Neuron (in vitro differentiated cells): Measurements from ENCODE around the gene CD300LD.

Experiments
- H2AFZ ChIP-seq: one replicate; pipeline ENCODE4 v1.6.1; 2013; ENCODE audit warnings: low read depth, mild to moderate bottlenecking, inconsistent platforms, low read length, moderate library complexity
- H3K27me3 ChIP-seq: one replicate; pipeline ENCODE4 v1.6.1; 2013; ENCODE audit warnings: low read length; ENCODE audit not compliant: insufficient read depth
- H3K36me3 ChIP-seq: one replicate; pipeline ENCODE4 v1.6.1; 2013; ENCODE audit warnings: low read length; ENCODE audit not compliant: insufficient read depth
- H3K4me1 ChIP-seq: one replicate; pipeline ENCODE4 v1.6.1; 2013; ENCODE audit warnings: low read length; ENCODE audit not compliant: insufficient read depth
- H3K4me3 ChIP-seq: 2 replicates; pipeline ENCODE4 v1.5.1; 2013; ENCODE audit warnings: mild to moderate bottlenecking, low read length, moderate library complexity
- H3K9me3 ChIP-seq: one replicate; pipeline ENCODE4 v1.6.1; 2013; ENCODE audit warnings: low read length

CD300LD gene

DNA sequence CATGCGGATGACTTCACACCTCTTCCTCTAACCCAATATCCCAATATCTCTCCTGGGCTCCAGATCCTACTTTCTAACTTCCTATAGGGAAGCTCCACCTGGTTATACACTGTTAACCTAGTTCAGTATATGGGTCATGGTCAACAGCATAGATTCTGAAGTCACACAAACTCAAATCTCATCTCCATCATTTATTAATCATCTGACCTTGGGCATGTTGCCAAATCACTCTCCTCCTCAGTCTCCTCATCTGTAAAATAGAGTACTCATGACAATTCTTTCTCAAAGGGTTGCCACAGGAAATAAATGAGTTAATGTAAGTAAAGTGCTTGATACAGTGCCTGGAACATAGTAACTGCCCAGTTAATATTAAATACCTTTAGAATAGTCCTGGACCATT, 32.0 kb upstream of the CD300LD start:
- no peak overlapping the region for H2AFZ ChIP-seq
- no peaks in the 10 kb centered on the region for H3K27me3 ChIP-seq
- no peaks in the 10 kb centered on the region for H3K4me1 ChIP-seq
- no peaks in the 10 kb centered on the region for H3K9me3 ChIP-seq
- H3K36me3 ChIP-seq, result no peaks in the 10 kb centered on the region
- H3K4me3 ChIP-seq, result no peak overlapping the region

DNA sequence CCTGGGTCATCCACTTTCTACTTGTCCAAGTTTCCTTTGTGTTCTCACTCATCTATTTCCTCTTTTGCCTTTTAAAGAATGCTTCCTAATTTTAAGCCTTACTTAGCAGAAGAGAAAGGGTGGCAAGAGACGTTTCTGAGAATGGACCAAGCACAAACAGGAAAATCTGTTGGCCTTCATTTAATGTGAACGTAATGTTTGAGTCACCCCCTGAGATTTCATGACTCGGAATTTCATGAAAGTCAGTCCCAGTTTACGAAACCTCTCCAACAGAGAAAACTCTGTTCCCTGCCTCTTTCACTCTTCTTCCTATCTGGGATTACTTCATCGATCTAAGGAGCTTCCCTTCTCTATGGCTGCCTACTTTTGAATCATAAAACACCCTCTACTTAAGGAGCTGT, 31.6 kb upstream of the CD300LD start, which contains the start of gene CD300E:
Gene CD300E, minus strand, starts transcription at position 46 of the 401 bp plus-strand sequence. CDS start 117 bp downstream, outside the sequence.
- H3K27me3 ChIP-seq, result no peaks in the 10 kb centered on the region
- no peaks in the 10 kb centered on the region for H3K36me3 ChIP-seq
- H3K4me3 ChIP-seq, result no peak within 1 kb of the TSS
- no peaks in the 10 kb centered on the region for H3K9me3 ChIP-seq
- H2AFZ ChIP-seq, result no peak within 1 kb of the TSS
- H3K4me1 ChIP-seq, result no peaks in the 10 kb centered on the region

- Histone ChIP-seq H3K4me3 (no peak overlapping the region), H2AFZ (no peak overlapping the region), H3K4me1 (no peaks in the 10 kb centered on the region), H3K36me3 (no peaks in the 10 kb centered on the region), H3K27me3 (peaks cover 10% of the 10 kb centered on the region), H3K9me3 (no peaks in the 10 kb centered on the region)
Measured at GRCh38 chr17:74619077-74619673, 27.1 kb upstream of the CD300LD start.

DNA sequence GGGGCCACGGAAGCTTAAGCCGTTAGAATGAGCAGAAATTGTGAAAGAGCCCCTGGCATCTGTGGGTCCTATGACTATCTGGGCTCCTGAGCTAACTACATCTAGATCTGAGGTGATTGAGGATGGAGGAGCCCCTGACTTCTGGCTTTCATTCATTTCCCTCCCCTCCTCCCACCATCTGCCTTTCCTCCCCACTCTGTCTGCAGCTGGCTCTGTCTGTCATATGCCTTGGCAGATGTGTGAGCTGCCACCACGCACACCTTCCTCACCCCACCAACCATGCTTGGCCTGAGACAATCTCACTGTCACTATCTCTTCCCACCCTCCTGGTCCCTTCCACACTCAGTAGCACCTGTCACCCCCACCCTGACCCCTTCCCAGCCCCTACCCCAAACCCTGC, 26.4 kb upstream of the CD300LD start:
- Histone ChIP-seq H3K4me1 (no peaks in the 10 kb centered on the region), H2AFZ (no peak overlapping the region), H3K9me3 (no peaks in the 10 kb centered on the region), H3K36me3 (no peaks in the 10 kb centered on the region), H3K4me3 (no peak overlapping the region), H3K27me3 (peaks cover 10% of the 10 kb centered on the region)

- H3K36me3 ChIP-seq, result no peaks in the 10 kb centered on the region
- no peak overlapping the region for H3K4me3 ChIP-seq
- H2AFZ ChIP-seq, result no peak overlapping the region
- H3K9me3 ChIP-seq, result no peaks in the 10 kb centered on the region
- H3K27me3 ChIP-seq, result peaks cover 10% of the 10 kb centered on the region
- H3K4me1 ChIP-seq, result no peaks in the 10 kb centered on the region
Measured at GRCh38 chr17:74616696-74617095, 24.6 kb upstream of the CD300LD start.

DNA sequence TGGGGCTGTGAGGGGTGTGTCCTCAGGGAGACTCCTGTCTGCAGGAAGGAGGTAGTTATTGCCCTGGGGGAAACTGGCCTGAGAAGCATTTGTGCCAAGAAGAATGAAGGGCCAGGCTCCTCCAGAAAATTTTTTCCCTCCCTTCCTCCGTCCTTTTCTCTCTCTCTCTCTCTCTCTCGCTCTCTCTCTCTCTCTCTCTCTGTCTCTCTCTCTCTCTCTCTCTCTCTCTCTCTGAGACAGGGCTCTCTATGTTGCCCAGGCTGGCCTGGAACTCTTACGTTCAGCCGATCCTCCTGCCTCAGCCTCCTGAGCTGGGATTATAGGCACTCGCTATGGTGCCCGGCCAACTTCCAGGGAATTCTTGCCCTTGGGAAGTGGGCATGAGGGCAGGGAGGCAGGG, 20.0 kb upstream of the CD300LD start:
- no peaks in the 10 kb centered on the region for H3K9me3 ChIP-seq
- no peak overlapping the region for H2AFZ ChIP-seq
- peaks cover 9% of the 10 kb centered on the region for H3K27me3 ChIP-seq
- H3K36me3 ChIP-seq, result no peaks in the 10 kb centered on the region
- no peaks in the 10 kb centered on the region for H3K4me1 ChIP-seq
- H3K4me3 ChIP-seq, result no peak overlapping the region

DNA sequence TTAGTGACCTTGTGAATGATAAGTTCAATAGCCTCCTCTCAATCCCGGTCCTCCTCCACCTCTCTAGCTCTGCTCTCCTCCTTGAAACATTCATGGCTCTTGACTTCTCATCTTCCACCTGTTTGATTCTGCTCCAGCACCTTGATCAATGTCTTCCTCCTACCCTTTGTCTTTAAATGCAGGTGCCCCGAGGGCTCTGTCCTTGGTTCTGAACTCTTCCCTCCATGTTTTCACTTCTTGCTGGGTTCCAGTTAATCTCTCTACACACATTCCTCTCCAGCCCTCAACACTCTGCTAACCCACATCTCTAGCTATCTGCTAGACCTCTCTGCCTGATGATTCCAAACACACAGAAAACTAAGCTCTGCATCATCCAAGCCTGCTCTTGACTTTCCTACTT, 18.0 kb upstream of the CD300LD start:
- Histone ChIP-seq H3K4me1 (no peaks in the 10 kb centered on the region), H3K9me3 (no peaks in the 10 kb centered on the region), H3K4me3 (no peak overlapping the region), H2AFZ (no peak overlapping the region), H3K27me3 (peaks cover 3% of the 10 kb centered on the region), H3K36me3 (no peaks in the 10 kb centered on the region)

DNA sequence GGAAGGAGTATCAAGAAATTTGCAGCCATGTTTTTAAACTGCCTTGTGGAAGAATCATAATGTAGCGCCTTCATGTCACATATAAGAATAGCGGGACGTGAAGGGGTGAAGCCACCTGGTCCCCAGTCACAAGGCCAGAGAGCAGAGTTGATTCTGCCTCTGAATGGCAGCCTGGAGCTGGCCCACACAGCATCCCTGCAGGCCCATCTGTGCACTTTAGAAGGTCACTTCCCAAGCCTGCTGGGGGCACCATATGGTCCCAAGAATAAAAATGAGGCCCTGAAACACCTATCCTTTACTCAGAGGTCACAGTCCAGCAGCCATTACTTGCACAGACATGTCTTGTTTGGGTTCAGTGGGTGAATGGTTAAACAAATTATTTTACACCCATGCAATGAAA, 16.4 kb upstream of the CD300LD start:
- Histone ChIP-seq H3K27me3 (peaks cover 13% of the 10 kb centered on the region), H3K9me3 (no peaks in the 10 kb centered on the region), H3K4me3 (no peak overlapping the region), H3K36me3 (no peaks in the 10 kb centered on the region), H2AFZ (no peak overlapping the region), H3K4me1 (no peaks in the 10 kb centered on the region)

DNA sequence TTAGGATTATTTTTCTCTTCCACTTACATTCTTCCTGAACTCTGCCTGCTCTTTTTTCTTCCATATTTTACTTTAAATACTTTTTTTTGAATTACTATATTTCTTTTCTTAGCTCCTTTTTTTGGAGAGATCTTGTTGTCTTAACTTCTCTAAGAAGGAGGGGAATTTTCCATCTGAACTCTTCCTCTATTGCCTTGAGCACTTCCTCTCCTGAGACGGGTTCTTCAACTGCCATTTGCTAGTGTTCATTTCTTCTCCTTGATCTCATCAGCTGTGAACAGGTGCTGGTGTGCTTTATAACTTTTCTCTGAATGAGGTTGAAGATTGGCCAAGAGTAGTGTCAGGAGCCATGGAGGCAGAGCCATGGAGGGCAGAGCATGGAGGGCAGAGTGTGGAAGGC, 15.1 kb upstream of the CD300LD start:
- peaks cover 14% of the 10 kb centered on the region for H3K27me3 ChIP-seq
- H3K4me1 ChIP-seq, result no peaks in the 10 kb centered on the region
- no peak overlapping the region for H2AFZ ChIP-seq
- no peaks in the 10 kb centered on the region for H3K36me3 ChIP-seq
- no peaks in the 10 kb centered on the region for H3K9me3 ChIP-seq
- H3K4me3 ChIP-seq, result no peak overlapping the region

GRCh38 chr17:74606050-74606449, 14.0 kb upstream of the CD300LD start:
- Histone ChIP-seq H3K36me3 (no peaks in the 10 kb centered on the region), H3K27me3 (peaks cover 14% of the 10 kb centered on the region), H3K4me3 (no peak overlapping the region), H2AFZ (no peak overlapping the region), H3K9me3 (no peaks in the 10 kb centered on the region), H3K4me1 (no peaks in the 10 kb centered on the region)

- peaks cover 14% of the 10 kb centered on the region for H3K27me3 ChIP-seq
- no peak overlapping the region for H3K4me3 ChIP-seq
- no peak overlapping the region for H2AFZ ChIP-seq
- H3K4me1 ChIP-seq, result no peaks in the 10 kb centered on the region
- no peaks in the 10 kb centered on the region for H3K9me3 ChIP-seq
- no peaks in the 10 kb centered on the region for H3K36me3 ChIP-seq
Measured at GRCh38 chr17:74605361-74605760, 13.3 kb upstream of the CD300LD start.

DNA sequence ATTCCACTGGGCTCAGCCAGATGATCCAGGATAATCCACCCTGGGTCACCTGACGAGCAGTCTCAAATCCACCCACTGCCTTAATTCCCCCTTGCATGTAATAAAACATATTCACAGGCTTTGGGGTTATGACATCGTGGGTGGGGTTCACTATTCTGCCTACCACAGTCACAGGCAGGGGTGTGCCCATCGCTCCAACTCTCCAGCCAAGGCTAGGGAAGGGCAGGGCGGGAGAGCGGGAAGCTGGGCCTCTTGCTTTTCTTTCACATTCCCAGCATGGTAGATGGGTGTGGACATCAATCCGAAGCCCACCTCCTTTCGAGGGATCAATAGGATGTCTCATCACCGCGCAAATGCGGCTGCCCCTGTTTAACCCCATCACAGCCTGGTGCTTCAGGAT, 12.7 kb upstream of the CD300LD start:
- H3K4me3 ChIP-seq, result no peak overlapping the region
- no peaks in the 10 kb centered on the region for H3K9me3 ChIP-seq
- no peak overlapping the region for H2AFZ ChIP-seq
- peaks cover 14% of the 10 kb centered on the region for H3K27me3 ChIP-seq
- no peaks in the 10 kb centered on the region for H3K4me1 ChIP-seq
- no peaks in the 10 kb centered on the region for H3K36me3 ChIP-seq

DNA sequence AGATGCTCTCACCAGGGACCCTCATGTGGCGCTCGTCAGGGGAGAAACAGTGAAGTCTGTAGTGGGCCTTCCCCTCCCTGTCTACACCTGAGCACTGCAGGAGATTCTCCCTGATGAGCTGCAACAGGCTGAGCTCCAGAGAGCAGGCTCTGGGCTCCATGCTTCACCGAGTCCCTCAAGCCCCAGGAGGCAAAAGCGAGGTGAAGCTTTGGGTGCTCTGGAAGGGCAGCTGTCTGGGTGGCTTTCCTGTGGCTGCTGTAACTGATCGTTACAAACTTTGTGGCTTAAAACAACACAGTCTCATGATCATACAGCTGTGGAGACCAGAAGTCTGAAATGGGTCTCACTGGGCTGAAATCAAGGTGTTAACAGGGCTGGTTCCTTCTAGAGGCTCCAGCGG, 12.1 kb upstream of the CD300LD start:
- Histone ChIP-seq H3K9me3 (no peaks in the 10 kb centered on the region), H3K27me3 (peaks cover 20% of the 10 kb centered on the region), H2AFZ (no peak overlapping the region), H3K4me1 (no peaks in the 10 kb centered on the region), H3K36me3 (no peaks in the 10 kb centered on the region), H3K4me3 (no peak overlapping the region)

GRCh38 chr17:74603746-74604145, 11.7 kb upstream of the CD300LD start:
- no peaks in the 10 kb centered on the region for H3K9me3 ChIP-seq
- no peak overlapping the region for H2AFZ ChIP-seq
- no peaks in the 10 kb centered on the region for H3K4me1 ChIP-seq
- H3K4me3 ChIP-seq, result no peak overlapping the region
- peaks cover 20% of the 10 kb centered on the region for H3K27me3 ChIP-seq
- no peaks in the 10 kb centered on the region for H3K36me3 ChIP-seq
